ENCODE measurements around the gene POLR2J3. TPM values are rescaled to one million over a fixed set of nuclear protein-coding genes. Genes with fewer than 3 reads are reported as not detected.
A peak's percentile ranks its signal among the peaks of the same experiment; 100 is the strongest.
"Not testable (repeated sequence)": the region's sequence is repeated elsewhere in the genome, so short reads cannot be mapped to it uniquely, and the experiment has no call there.

Gene POLR2J3
- polyA plus RNA-seq, 4 donors: 54.2 to 106 (median 76.6) TPM

DNA sequence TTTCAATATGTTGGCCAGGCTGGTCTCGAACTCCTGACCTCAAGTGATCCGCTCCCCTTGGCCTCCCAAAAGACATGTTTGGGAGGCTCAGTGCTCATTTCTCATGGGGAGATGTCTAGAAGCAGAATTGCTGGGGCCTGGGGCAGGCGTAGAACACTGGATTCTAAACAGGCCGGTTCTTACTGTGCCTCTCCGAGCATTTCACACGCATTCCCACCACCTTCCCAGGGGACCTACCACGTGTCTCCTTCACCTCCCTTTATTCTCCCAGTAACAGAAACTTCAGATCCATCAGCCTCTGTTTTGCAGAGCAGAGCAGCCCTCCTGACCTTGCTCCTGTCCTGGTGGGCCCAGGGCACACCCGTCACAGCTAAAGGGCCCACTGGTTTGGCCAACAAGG, 45.2 kb downstream of the POLR2J3 start:
- DNase-seq (ENCODE audit: low read depth in 4 of 4, low spot score in 3 of 4): not testable (repeated sequence)

DNA sequence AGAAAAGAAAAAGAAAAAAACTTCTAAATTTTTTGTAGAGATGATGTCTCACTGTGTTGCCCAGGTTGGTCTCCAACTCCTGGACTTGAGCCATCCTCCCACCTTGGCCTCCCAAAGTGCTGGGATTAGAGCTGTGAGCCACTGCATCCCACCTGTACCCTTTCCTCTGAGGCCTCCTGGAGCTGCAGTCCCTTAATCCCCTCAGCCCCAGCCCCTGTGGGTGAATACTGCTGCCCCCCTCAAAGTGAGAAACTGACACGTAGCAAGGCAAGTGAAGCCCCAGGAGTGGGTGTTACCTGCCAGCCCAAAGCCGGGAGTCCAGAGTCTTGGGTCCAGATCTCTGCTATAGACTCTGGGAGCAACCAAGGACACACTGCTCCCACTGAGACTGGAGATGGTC, 47.6 kb downstream of the POLR2J3 start:
- not testable (repeated sequence) for DNase-seq (ENCODE audit: low read depth in 4 of 4, low spot score in 3 of 4)

DNA sequence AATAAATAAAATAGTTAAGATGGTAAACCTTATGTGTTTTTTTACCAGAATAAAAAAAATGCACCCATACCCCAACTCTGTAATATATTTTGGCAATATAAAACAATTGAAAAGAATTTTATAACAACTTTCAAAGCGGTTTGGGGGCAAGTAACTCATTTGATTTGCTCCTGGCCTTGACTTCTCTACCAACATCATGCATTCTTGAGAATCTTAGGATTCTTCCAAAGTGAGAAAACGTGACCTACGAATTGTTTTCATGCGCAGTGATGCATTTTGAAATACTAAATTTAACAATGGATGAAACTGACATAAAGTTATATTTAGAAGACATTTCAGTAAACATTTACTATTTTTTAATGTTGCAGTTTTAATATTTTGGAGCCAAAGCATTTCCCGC, 51.6 kb downstream of the POLR2J3 start:
- DNase-seq (ENCODE audit: low read depth in 4 of 4, low spot score in 3 of 4): not testable (repeated sequence)

DNA sequence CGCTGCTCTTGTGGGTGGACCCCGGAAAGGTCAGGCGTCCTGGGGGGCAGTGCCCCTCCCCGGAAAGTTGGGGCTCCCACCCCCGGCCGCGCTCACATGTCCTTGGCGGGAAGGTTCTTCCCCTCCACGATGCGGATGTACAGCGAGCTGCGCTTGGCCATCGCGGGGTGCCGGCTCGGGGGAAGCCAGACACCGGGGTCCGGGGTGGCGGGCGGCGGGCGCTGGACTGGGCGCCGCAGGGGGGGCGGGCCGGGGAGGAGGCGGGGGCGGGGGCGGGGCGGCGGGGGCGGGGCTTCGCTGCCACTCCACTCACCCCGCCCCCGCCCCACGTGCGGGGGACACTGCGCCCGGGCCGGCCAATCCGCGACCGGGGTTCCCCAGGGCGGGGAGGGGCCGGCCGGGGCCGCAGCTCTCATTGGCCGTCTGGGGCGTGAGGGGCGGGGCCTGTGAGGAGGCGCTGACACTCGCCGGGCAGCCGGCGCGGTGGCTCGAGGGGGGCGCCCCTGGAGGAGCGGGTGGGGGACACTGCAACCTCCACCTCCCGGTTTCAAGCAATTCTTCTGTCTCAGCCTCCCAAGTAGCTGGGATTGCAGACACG, 54.7 kb downstream of the POLR2J3 start, which contains the start of gene RASA4B:
TSS of gene RASA4B (minus strand) at position 228 of the 598 bp plus-strand sequence. CDS start at position 161, 67 bp downstream.
- peak in 1 of 4 donors; percentile 0 for DNase-seq (ENCODE audit: low read depth in 4 of 4, low spot score in 3 of 4)

Other genes starting within 250 kb of the POLR2J3 start
- gene SPDYE6, start 216.1 kb downstream of the POLR2J3 start, polyA plus RNA-seq (ENCODE audit: insufficient read length in 4 of 4): 1 to 10 TPM in 2 of 4 donors, under 1 TPM in 1, not detected in 1; 0.16 to 2.4 (median 2.0) TPM
- gene PRKRIP1, start 176.2 kb downstream of the POLR2J3 start, polyA plus RNA-seq (ENCODE audit: insufficient read length in 4 of 4): 10 to 100 TPM; 28.0 to 46.0 (median 33.4) TPM
- 10 to 100 TPM; 15.4 to 22.8 (median 17.8) TPM for gene ORAI2, start 139.0 kb downstream of the POLR2J3 start, polyA plus RNA-seq (ENCODE audit: insufficient read length in 4 of 4)
- gene ALKBH4, start 107.7 kb downstream of the POLR2J3 start, polyA plus RNA-seq (ENCODE audit: insufficient read length in 4 of 4): 10 to 100 TPM in 2 of 4 donors, 1 to 10 TPM in 2; 9.0 to 19.4 (median 10.0) TPM
- gene LRWD1, start 107.6 kb downstream of the POLR2J3 start, polyA plus RNA-seq (ENCODE audit: insufficient read length in 4 of 4): 10 to 100 TPM; 15.3 to 24.2 (median 16.4) TPM
- gene POLR2J, start 93.7 kb downstream of the POLR2J3 start, polyA plus RNA-seq (ENCODE audit: insufficient read length in 4 of 4): 10 to 100 TPM; 22.3 to 38.4 (median 28.0) TPM
- gene RASA4B, start 54.8 kb downstream of the POLR2J3 start, polyA plus RNA-seq (ENCODE audit: insufficient read length in 4 of 4): 10 to 100 TPM in 2 of 4 donors, 1 to 10 TPM in 2; 7.3 to 18.3 (median 8.9) TPM
- 10 to 100 TPM in 2 of 4 donors, 1 to 10 TPM in 2; 3.0 to 23.0 (median 7.8) TPM for gene UPK3BL2, start 28.9 kb downstream of the POLR2J3 start, polyA plus RNA-seq (ENCODE audit: insufficient read length in 4 of 4)
- 10 to 100 TPM in 1 of 4 donors, 1 to 10 TPM in 3; 2.4 to 10.7 (median 4.6) TPM for gene SPDYE2, start 21.4 kb downstream of the POLR2J3 start, polyA plus RNA-seq (ENCODE audit: insufficient read length in 4 of 4)
- 10 to 100 TPM; 27.8 to 48.7 (median 32.8) TPM for gene RASA4, start 44.2 kb upstream of the POLR2J3 start, polyA plus RNA-seq (ENCODE audit: insufficient read length in 4 of 4)
- gene UPK3BL1, start 70.2 kb upstream of the POLR2J3 start, polyA plus RNA-seq (ENCODE audit: insufficient read length in 4 of 4): 10 to 100 TPM in 2 of 4 donors, 1 to 10 TPM in 2; 4.8 to 20.2 (median 12.0) TPM
- gene SPDYE2B, start 77.7 kb upstream of the POLR2J3 start, polyA plus RNA-seq (ENCODE audit: insufficient read length in 4 of 4): 1 to 10 TPM in 1 of 4 donors, under 1 TPM in 3; 0.31 to 1.6 (median 0.56) TPM
- gene POLR2J2, start 99.1 kb upstream of the POLR2J3 start, polyA plus RNA-seq (ENCODE audit: insufficient read length in 4 of 4): 1 to 10 TPM in 2 of 4 donors, under 1 TPM in 2; 0.73 to 2.6 (median 1.1) TPM
- 10 to 100 TPM in 3 of 4 donors, 1 to 10 TPM in 1; 7.8 to 12.9 (median 11.1) TPM for gene FAM185A, start 176.4 kb upstream of the POLR2J3 start, polyA plus RNA-seq (ENCODE audit: insufficient read length in 4 of 4)

Measured in left renal pelvis (tissue), 4 donors.